HG03097 (cell line): ENCODE data around the gene ABCA3.
"Not testable (repeated sequence)": the region's sequence is repeated elsewhere in the genome, so short reads cannot be mapped to it uniquely, and the experiment has no call there.

Source experiments
- ATAC-seq: cut with Tn5 transposase; IDR thresholded peaks from one replicate; pipeline ENCODE4 v1.9.1; 2021; ENCODE audit not compliant: unreplicated experiment, low FRiP score

The ABCA3 gene

GRCh38 chr16:2340564-2341455 lies at the start of gene ABCA3:
TSS of gene ABCA3 (minus strand) at chr16:2340728. CDS start at chr16:2326466, 14,262 bp downstream.
- peak; percentile 86 for ATAC-seq

DNA sequence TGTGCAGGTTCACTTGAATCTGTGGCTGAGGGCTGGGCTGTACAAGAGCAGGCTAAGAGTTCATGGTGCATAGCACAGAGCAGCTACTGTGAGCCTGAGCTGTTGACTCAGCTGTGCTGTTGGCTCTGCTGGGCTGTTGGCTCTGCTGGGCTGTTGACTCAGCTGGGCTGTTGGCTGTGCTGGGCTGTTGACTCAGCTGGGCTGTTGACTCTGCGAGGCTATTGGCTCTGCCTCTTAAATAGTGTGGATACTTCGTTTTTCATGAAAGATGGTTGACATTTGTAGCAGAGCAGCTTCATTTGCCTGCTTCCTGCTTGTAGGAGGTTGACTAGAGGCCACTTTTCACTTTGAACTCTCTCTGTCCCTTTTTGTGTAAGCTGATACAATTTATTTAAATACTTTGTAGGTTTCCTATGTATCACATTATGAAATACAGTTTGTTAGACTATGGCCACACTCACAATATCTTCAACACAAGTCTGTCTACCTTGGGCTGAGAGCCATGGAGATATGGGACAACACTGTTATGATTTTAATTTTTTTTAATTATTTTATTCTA lies 48.4 kb upstream of the ABCA3 start:
- no peak for ATAC-seq

GRCh38 chr16:2388139-2388874 lies 47.8 kb upstream of the ABCA3 start:
- no peak for ATAC-seq

GRCh38 chr16:2386990-2387389 lies 46.5 kb upstream of the ABCA3 start:
- ATAC-seq: no peak

DNA sequence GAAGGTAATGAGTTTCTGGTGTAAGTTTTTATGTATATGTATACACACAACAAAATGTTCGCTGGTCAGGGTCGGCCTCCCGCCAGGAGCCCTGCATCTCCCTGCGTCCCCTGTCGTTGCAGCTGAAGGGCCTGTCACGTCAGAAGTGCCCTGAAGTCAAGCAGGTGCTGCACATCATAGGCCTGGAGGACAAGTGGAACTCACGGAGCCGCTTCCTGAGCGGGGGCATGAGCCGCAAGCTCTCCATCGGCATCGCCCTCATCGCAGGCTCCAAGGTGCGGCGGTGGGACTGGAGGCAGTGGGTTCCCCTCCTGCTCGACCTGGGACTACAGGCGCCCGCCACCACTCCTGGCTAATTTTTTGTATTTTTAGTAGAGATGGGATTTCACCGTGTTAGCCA lies 45.5 kb upstream of the ABCA3 start:
- ATAC-seq: not testable (repeated sequence)

- no peak for ATAC-seq
Observed at GRCh38 chr16:2385190-2385836, 44.8 kb upstream of the ABCA3 start.

DNA sequence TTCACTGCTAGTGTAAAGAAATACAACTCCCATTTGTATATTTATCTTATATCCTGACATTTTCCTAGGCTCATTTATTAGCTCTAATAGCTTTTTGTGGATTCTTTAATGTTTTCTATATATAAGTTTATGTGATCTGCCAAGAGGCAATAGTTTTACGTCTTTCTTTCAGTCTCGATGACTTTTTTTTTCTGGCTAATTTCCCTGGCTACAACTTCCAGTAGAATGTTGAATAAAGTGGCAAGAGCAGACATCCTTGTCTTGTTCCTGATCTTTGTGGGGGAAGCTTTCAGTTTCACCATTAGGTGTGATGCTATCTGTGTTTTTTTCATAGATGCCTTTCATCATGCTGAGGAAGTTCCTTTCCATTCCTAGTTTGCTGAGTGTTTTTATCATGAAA lies 43.9 kb upstream of the ABCA3 start:
- no peak for ATAC-seq

GRCh38 chr16:2383501-2383900 lies 43.0 kb upstream of the ABCA3 start:
- no peak for ATAC-seq

GRCh38 chr16:2374644-2375043 lies 34.1 kb upstream of the ABCA3 start:
- no peak for ATAC-seq

- ATAC-seq: no peak
Observed at GRCh38 chr16:2373176-2373575, 32.6 kb upstream of the ABCA3 start.

DNA sequence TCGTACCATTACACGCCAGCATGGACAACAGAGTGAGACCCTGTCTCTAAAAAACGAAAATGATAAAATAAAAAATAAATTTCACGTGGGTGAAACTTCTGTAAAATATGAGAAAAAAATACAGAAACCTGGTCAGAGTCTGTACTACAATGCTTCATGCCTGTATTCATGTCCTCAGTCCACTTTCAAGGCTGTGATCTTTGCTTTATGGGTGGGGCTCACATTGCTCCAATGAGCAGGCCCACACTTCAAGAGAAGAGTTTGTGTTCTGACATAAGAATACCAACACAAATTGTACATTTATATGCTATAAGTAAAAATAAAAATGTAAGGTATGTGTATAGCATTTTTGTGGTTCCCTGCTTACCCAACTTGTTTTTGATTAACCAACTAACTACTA lies 32.2 kb upstream of the ABCA3 start:
- no peak for ATAC-seq

GRCh38 chr16:2371421-2371820 lies 30.9 kb upstream of the ABCA3 start:
- no peak for ATAC-seq

GRCh38 chr16:2370721-2371120 lies 30.2 kb upstream of the ABCA3 start:
- ATAC-seq: no peak

GRCh38 chr16:2366660-2367309 lies 26.3 kb upstream of the ABCA3 start:
- ATAC-seq: no peak

DNA sequence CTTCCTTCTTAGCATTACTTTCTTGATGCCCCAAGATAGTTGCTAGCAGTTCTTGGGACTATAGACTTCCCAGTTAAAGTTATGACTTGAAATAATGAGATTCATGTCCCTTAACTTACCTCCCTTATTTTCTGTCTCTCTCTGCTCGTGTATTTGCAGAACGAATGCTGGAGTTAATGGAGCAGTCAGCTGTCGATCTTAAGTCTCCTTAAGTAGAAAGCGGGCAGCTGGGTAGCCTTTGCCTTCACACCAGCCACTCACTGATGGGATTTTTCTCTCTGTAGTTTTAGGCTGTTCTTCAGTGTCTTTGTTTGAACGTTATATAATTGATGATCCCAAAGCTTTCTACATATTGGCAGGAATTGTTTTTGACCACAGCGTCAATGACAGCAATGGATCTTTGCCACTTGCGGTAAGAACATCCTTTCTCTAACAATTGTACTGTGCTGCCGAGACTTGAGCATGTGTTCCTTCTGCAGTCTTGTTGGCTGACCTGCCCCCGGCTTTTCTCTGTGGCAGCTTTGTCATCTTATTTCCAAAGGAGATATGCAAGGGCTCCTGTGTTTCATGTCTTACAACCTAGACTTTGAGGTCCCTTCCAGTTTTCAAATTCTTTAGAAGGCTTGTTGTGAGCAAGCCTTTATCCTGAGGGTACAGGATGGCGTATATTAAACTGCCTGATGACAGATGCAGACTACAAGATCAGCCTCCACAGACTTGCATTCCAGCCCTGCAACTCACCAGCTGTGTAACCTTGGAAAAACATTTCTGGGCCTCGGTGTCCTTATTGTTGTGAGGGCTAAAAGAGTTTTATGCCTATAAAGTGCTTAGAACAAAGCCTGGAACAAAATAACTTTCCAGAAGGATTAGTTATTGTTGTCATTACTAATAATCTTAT lies 25.1 kb upstream of the ABCA3 start:
- no peak for ATAC-seq

DNA sequence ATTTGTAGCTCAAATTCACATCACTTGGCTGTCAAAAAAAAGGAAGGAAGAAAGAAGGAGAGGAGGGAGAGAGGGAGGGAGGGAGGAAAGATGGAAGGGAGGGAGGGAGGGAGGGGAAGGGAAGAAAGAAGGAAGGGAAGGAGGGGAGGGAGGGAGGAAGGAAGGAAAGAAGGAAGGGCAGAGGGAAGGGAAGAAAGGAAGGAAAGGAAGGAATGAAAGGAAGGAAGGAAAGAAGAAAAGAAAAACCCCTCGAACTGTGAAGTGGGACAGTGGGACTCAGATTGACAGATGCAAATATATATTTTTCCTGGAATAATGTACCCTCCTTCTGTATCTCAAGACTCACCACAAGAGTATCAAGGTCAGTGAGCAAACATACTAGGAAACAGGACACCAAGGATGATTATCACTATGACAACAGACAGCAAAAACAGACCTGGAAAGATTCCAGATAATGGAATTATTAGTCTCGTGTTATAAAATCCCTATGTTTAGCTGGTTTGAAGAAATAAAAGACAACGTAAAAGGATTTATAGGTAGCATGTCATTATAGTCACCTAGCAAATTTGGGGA lies 24.2 kb upstream of the ABCA3 start:
- no peak for ATAC-seq

GRCh38 chr16:2362218-2362617 lies 21.7 kb upstream of the ABCA3 start:
- no peak for ATAC-seq

DNA sequence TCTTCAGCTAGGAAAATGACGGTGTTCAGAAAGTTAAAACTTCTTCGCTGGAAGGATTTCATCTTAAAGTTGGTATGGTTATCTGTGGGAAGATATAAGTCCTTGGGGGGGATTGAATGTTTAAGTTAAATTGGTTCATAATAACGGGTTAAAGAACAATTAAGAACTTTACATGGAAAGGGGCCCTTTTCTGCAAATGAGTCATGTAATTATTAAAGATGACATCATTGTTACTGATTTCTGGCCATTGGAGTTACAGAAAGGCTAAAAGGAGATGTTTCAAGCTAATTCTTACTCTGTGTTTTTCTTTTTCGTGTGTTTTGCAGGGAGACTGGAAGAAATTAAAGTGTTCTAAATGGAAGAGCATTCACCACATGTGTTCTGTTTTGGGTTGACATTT lies 20.6 kb upstream of the ABCA3 start:
- no peak for ATAC-seq

DNA sequence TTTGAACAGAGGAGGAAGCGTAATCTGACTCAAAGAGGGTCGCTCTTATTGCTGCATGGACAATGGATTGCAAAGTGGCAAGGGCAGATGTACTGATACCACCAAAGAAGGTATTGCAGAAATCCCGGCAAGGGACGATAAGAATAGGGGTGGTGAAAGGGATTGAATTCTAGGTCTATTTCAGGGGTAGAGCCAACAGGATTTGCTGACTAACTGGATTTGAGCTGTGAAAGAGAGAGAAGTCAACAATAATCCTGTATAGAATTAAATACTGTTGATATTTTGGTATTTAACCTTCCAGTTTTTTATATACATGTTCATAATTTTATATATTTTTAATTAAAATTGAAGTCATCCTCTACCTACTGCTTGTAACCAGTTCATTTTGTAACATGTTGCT lies 19.4 kb upstream of the ABCA3 start:
- ATAC-seq: no peak
